GM12891 (cell line): ENCODE measurements around the gene EVI2A.

Source experiments
- POLR2A ChIP-seq: IDR thresholded peaks from 2 replicates; pipeline ENCODE4 v1.6.1; 2011; ENCODE audit warnings: low read depth, low read length, control low read depth
- POLR2AphosphoS5 ChIP-seq: IDR thresholded peaks from 2 replicates; pipeline ENCODE4 v1.6.1; 2011; ENCODE audit warnings: low read depth, low read length, control low read depth
- POU2F2 ChIP-seq: IDR thresholded peaks from 2 replicates; pipeline ENCODE4 v1.6.1; 2011; ENCODE audit warnings: low read depth, mild to moderate bottlenecking, control low read depth, low read length, moderate library complexity
- TAF1 ChIP-seq: IDR thresholded peaks from 2 replicates; pipeline ENCODE4 v1.6.1; 2011; ENCODE audit warnings: low read depth, low read length, control low read depth

DNA sequence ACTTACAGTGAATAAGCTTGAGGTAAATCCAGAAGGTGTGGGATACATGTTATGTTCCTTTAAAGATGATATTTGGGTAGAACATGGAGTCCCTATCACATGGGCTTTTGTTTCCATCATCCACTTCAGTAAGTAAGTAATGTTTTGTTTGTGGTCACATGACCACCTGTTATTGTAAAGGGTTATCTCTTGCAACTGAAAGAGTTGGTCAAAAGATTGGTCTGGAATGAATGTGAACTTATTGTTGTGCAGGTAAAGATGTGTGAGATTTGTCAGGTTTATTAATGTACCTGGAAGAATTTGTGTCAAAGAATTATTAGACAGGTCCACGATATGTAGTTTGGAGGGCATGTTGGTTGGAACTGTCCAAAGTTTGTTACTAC, 25.9 kb downstream of the EVI2A start:
- TF ChIP-seq POLR2A (no peak), POLR2AphosphoS5 (no peak), TAF1 (no peak), POU2F2 (no peak)
